CD4-positive, alpha-beta T cell treated with Interleukin-21 for 1 hour (primary cell): ENCODE results near the gene CSF3.

ENCODE experiments used
- DNase-seq: peaks from one replicate; pipeline ENCODE4 v3.0.0-alpha.2; 2020

Gene CSF3

GRCh38 chr17:40025991-40026815 is 11.0 kb downstream of the CSF3 start:
- DNase-seq = peak; percentile 39

- peak; percentile 76 for DNase-seq
These were observed 11.8 kb downstream of the CSF3 start for GRCh38 chr17:40026816-40027613.

- DNase-seq = no peak
These were observed 12.4 kb downstream of the CSF3 start for GRCh38 chr17:40027614-40028012.

GRCh38 chr17:40028595-40028994 is 13.4 kb downstream of the CSF3 start:
- no peak for DNase-seq

- DNase-seq = no peak
These were observed 16.5 kb downstream of the CSF3 start for GRCh38 chr17:40031706-40032105.

- no peak for DNase-seq
These were observed 17.4 kb downstream of the CSF3 start for GRCh38 chr17:40032322-40033320.

- DNase-seq = no peak
These were observed 18.1 kb downstream of the CSF3 start for GRCh38 chr17:40033339-40033738.

- DNase-seq = no peak
These were observed 19.4 kb downstream of the CSF3 start for GRCh38 chr17:40034426-40035161.

GRCh38 chr17:40035162-40035559 is 19.9 kb downstream of the CSF3 start:
- no peak for DNase-seq

- DNase-seq = no peak
These were observed 23.8 kb downstream of the CSF3 start for GRCh38 chr17:40038882-40039513.

- DNase-seq = no peak
These were observed 26.0 kb downstream of the CSF3 start for GRCh38 chr17:40041196-40041595.

GRCh38 chr17:40056379-40057015 is 41.3 kb downstream of the CSF3 start:
- no peak for DNase-seq

GRCh38 chr17:40058186-40058784 is 43.0 kb downstream of the CSF3 start:
- no peak for DNase-seq

GRCh38 chr17:40058865-40059264 is 43.6 kb downstream of the CSF3 start:
- DNase-seq = no peak

GRCh38 chr17:40059729-40060475 is 44.7 kb downstream of the CSF3 start:
- DNase-seq = no peak

- no peak for DNase-seq
These were observed 45.8 kb downstream of the CSF3 start for GRCh38 chr17:40060887-40061608.

- no peak for DNase-seq
These were observed 46.4 kb downstream of the CSF3 start for GRCh38 chr17:40061609-40062038.

- DNase-seq = peak; percentile 69
These were observed 47.3 kb downstream of the CSF3 start, which contains the start of gene THRA for GRCh38 chr17:40062329-40063186. Gene THRA, plus strand, starts transcription at chr17:40062965. Its CDS starts 11,524 bp downstream, at chr17:40074489.
